LNCAP (cell line): Measurements from ENCODE around the gene SDK1.

Experiments
- CTCF ChIP-seq: fragments of 450-650 bp; IDR thresholded peaks from 2 replicates; pipeline ENCODE4 v1.5.1; 2017; ENCODE audit warnings: mild to moderate bottlenecking

Gene SDK1

GRCh38 chr7:3578399-3578798 is 277.3 kb downstream of the SDK1 start:
- no peak for TF ChIP-seq CTCF

GRCh38 chr7:3579638-3580219 is 278.7 kb downstream of the SDK1 start:
- TF ChIP-seq CTCF: no peak

GRCh38 chr7:3585826-3586225 is 284.8 kb downstream of the SDK1 start:
- TF ChIP-seq CTCF: no peak

GRCh38 chr7:3588341-3588740 is 287.3 kb downstream of the SDK1 start:
- no peak for TF ChIP-seq CTCF

GRCh38 chr7:3589752-3590151 is 288.7 kb downstream of the SDK1 start:
- no peak for TF ChIP-seq CTCF

GRCh38 chr7:3591219-3591618 is 290.2 kb downstream of the SDK1 start:
- no peak for TF ChIP-seq CTCF

- TF ChIP-seq CTCF: no peak
Observed at GRCh38 chr7:3591944-3592343, 290.9 kb downstream of the SDK1 start.
